MCF 10A (cell line): Measurements from ENCODE around the gene RABGAP1. TPM values are rescaled to one million over a fixed set of nuclear protein-coding genes. Genes with fewer than 3 reads are reported as not detected.

Experiments used
- BruUV-seq: library from RNA; stranded (reverse); fragments of 400-500 nt; replicated peaks from 2 replicates; lab custom pipeline; 2021; lab: Mats Ljungman, UMichigan
- CTCF ChIA-PET: fragments of 300-600 bp; sonication (Branson Sonifier 250); formaldehyde crosslinking; extraction: SDS; loops from one replicate; lab custom pipeline; 2021; ENCODE audit warnings: antibody characterized with exemption, inconsistent platforms; lab: Yijun Ruan, JAX
- POLR2A ChIA-PET: fragments of 300-600, 350-650 bp; sonication (Branson Sonifier 250); formaldehyde crosslinking; extraction: SDS; loops from one replicate; lab custom pipeline; 2020; ENCODE audit warnings: antibody characterized with exemption, inconsistent platforms; lab: Yijun Ruan, JAX
- DNase-seq: peaks from one replicate; pipeline ENCODE4 v3.0.0-alpha.2; 2018; ENCODE audit not compliant: unreplicated experiment
- H3K27ac Mint-ChIP-seq: one replicate; pipeline ENCODE4 v1.8.0; 2022; ENCODE audit warnings: mild to moderate bottlenecking, low read depth, mixed read lengths; ENCODE audit not compliant: unreplicated experiment
- H3K27me3 Mint-ChIP-seq: one replicate; pipeline ENCODE4 v1.8.0; 2022; ENCODE audit warnings: mixed read lengths; ENCODE audit not compliant: insufficient read depth, unreplicated experiment
- H3K36me3 Mint-ChIP-seq: one replicate; pipeline ENCODE4 v1.8.0; 2022; ENCODE audit warnings: mild to moderate bottlenecking, moderate library complexity, mixed read lengths; ENCODE audit not compliant: insufficient read depth, unreplicated experiment
- H3K4me1 Mint-ChIP-seq: one replicate; pipeline ENCODE4 v1.8.0; 2022; ENCODE audit warnings: mixed read lengths; ENCODE audit not compliant: insufficient read depth, unreplicated experiment
- H3K4me3 Mint-ChIP-seq: one replicate; pipeline ENCODE4 v1.8.0; 2022; ENCODE audit warnings: mild to moderate bottlenecking, moderate library complexity, mixed read lengths; ENCODE audit not compliant: unreplicated experiment
- H3K9me3 Mint-ChIP-seq: one replicate; pipeline ENCODE4 v1.8.0; 2022; ENCODE audit warnings: mixed read lengths; ENCODE audit not compliant: unreplicated experiment
- intact Hi-C: fragments of 100-400 bp; cut with micrococcal nuclease; formaldehyde crosslinking; loops from 2 replicates; pipeline ENCODE4 v1.14.1; 2022
- total RNA-seq: library from RNA; stranded (reverse); gene quantifications from 2 replicates; pipeline ENCODE4 v1.2.3, GENCODE V29; 2022
- TF ChIP-seq, protein P1 (sequence below): fragments of 200-600 bp; IDR thresholded peaks from one replicate; pipeline ENCODE4 v1.8.0; 2022; ENCODE audit warnings: antibody characterized with exemption, mild to moderate bottlenecking; ENCODE audit not compliant: unreplicated experiment

Gene RABGAP1
- total RNA-seq, 1 experiment from 2014 or later, result 43.1 TPM

DNA sequence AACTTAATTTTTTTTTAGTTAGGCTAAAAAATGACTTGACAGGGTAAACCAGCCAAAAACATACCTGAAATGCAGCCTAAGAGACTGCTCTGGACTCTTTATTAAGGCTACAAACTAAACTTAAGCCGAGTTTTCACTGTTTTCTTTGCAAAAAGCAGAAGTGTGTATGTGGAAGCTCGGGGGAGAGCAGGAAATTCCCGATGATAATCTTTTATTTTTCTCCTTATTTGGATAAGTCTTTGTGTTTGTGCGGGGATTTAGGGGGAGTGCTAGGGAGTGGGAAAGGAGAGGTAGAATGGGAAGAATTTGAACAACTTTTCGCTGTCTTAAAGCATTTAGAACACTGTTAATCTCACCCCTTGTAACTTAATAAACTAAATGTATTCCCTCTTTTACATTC lies 61.9 kb downstream of the RABGAP1 start:
- POLR2A ChIA-PET, result no interaction called here
- CTCF ChIA-PET, result no interaction called here
- BruUV-seq, result no TSS peak
- TF ChIP-seq, protein P1, sequence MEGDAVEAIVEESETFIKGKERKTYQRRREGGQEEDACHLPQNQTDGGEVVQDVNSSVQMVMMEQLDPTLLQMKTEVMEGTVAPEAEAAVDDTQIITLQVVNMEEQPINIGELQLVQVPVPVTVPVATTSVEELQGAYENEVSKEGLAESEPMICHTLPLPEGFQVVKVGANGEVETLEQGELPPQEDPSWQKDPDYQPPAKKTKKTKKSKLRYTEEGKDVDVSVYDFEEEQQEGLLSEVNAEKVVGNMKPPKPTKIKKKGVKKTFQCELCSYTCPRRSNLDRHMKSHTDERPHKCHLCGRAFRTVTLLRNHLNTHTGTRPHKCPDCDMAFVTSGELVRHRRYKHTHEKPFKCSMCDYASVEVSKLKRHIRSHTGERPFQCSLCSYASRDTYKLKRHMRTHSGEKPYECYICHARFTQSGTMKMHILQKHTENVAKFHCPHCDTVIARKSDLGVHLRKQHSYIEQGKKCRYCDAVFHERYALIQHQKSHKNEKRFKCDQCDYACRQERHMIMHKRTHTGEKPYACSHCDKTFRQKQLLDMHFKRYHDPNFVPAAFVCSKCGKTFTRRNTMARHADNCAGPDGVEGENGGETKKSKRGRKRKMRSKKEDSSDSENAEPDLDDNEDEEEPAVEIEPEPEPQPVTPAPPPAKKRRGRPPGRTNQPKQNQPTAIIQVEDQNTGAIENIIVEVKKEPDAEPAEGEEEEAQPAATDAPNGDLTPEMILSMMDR, result no peak
- Mint-ChIP-seq H3K27me3 (no peaks in the 10 kb centered on the region), H3K27ac (no peak overlapping the region), H3K9me3 (no peaks in the 10 kb centered on the region), H3K4me1 (peaks cover 7% of the 10 kb centered on the region), H3K36me3 (peaks cover 79% of the 10 kb centered on the region), H3K4me3 (no peak overlapping the region)
- intact Hi-C loops, result no loop called here
- DNase-seq, result no peak

DNA sequence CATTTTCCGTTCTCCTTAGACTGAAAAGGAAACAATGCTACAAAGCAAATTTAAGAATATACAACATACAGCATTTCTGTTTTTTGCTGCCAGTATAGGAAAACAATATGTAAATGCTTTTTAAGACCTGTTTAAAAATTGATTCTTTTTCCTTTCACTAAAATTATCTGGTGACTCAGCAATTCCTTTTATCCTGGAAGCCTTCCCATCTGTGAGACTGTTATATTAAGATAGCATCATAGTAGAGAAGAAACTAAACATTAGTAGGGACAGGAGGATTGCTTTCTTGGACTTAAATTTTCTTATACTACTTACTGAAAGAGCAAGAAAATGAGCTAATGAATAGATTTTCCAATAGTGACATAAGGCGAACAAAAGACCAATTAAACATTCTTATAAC lies 62.6 kb downstream of the RABGAP1 start:
- POLR2A ChIA-PET, result interaction anchor here (0.7 kb wide), 1 partner anchor 23 kb away, joined by 4 read pairs; no protein-coding TSS in a partner anchor
- Mint-ChIP-seq H3K4me1 (peaks cover 7% of the 10 kb centered on the region), H3K27me3 (no peaks in the 10 kb centered on the region), H3K9me3 (no peaks in the 10 kb centered on the region), H3K36me3 (peaks cover 78% of the 10 kb centered on the region), H3K4me3 (no peak overlapping the region), H3K27ac (no peak overlapping the region)
- intact Hi-C loops, result no loop called here
- BruUV-seq, result no TSS peak
- no peak for DNase-seq
- TF ChIP-seq, protein P1, result no peak
- CTCF ChIA-PET, result interaction anchor here (0.6 to 0.8 kb wide), 2 partner anchors 124 to 586 kb away, joined by 3 to 6 read pairs; no protein-coding TSS in a partner anchor

GRCh38 chr9:123005964-123006363 lies 65.1 kb downstream of the RABGAP1 start:
- TF ChIP-seq, protein P1, result no peak
- POLR2A ChIA-PET, result interaction anchor here (0.5 to 0.6 kb wide), 2 partner anchors 11 to 161 kb away, joined by 3 read pairs; no protein-coding TSS in a partner anchor
- no peaks in the 10 kb centered on the region for H3K27me3 Mint-ChIP-seq
- peaks cover 5% of the 10 kb centered on the region for H3K4me1 Mint-ChIP-seq
- no peak for DNase-seq
- H3K27ac Mint-ChIP-seq, result no peak overlapping the region
- intact Hi-C loops, result no loop called here
- no peak overlapping the region for H3K4me3 Mint-ChIP-seq
- peaks cover 60% of the 10 kb centered on the region for H3K36me3 Mint-ChIP-seq
- H3K9me3 Mint-ChIP-seq, result no peaks in the 10 kb centered on the region
- CTCF ChIA-PET, result no interaction called here
- no TSS peak for BruUV-seq

- no peak overlapping the region for H3K27ac Mint-ChIP-seq
- no peak overlapping the region for H3K4me3 Mint-ChIP-seq
- H3K4me1 Mint-ChIP-seq, result peaks cover 5% of the 10 kb centered on the region
- ChIA-PET CTCF (interaction anchor here (0.6 to 0.9 kb wide), 3 partner anchors 16 to 973 kb away, joined by 3 read pairs; no protein-coding TSS in a partner anchor), POLR2A (no interaction called here)
- DNase-seq, result no peak
- peaks cover 53% of the 10 kb centered on the region for H3K36me3 Mint-ChIP-seq
- H3K9me3 Mint-ChIP-seq, result no peaks in the 10 kb centered on the region
- TF ChIP-seq, protein P1, result no peak
- H3K27me3 Mint-ChIP-seq, result no peaks in the 10 kb centered on the region
- intact Hi-C loops, result no loop called here
- BruUV-seq, result no TSS peak
These were observed 66.4 kb downstream of the RABGAP1 start for GRCh38 chr9:123007269-123007668.
